HEK293 (cell line): ENCODE data around the gene OR7D2.

ENCODE experiments used
- ZNF157 ChIP-seq: fragments of 450-650 bp; formaldehyde crosslinking; IDR thresholded peaks from 2 replicates; pipeline ENCODE4 v1.5.1; 2016; ENCODE audit warnings: missing biosample characterization, missing genetic modification characterization
- ZNF274 ChIP-seq, 2 experiments: fragments of 200-500 bp in 1 of 2; fragments of 450-650 bp in 1 of 2; sonication (Bioruptor generic) in 1 of 2; formaldehyde crosslinking in 1 of 2; IDR thresholded peaks; 2 replicates each; pipeline versions ENCODE4 v1.5.1 to v1.6.1; 2014 to 2016; ENCODE audit warnings: borderline replicate concordance in 1 of 2, inconsistent platforms in 1 of 2, low read length in 1 of 2, missing biosample characterization in 1 of 2, missing genetic modification characterization in 1 of 2
- ZSCAN18 ChIP-seq: fragments of 450-650 bp; formaldehyde crosslinking; IDR thresholded peaks from 2 replicates; pipeline ENCODE4 v1.5.1; 2016; ENCODE audit warnings: missing biosample characterization, missing genetic modification characterization
- ZSCAN30 ChIP-seq: fragments of 450-650 bp; IDR thresholded peaks from 2 replicates; pipeline ENCODE4 v1.5.1; 2018; ENCODE audit warnings: missing biosample characterization, mild to moderate bottlenecking, missing genetic modification characterization, moderate library complexity
- TF ChIP-seq, protein P1 (sequence below): IDR thresholded peaks from 2 replicates; pipeline ENCODE4 v1.6.1; 2011; ENCODE audit warnings: mild to moderate bottlenecking, low read depth, low read length, borderline replicate concordance
- TF ChIP-seq, protein P2 (sequence below): fragments of 450-650 bp; formaldehyde crosslinking; IDR thresholded peaks from 2 replicates; pipeline ENCODE4 v1.5.1; 2016; ENCODE audit warnings: missing biosample characterization, missing genetic modification characterization
- TF ChIP-seq, protein P3 (sequence below): fragments of 450-650 bp; formaldehyde crosslinking; IDR thresholded peaks from 2 replicates; pipeline ENCODE4 v1.5.1; 2016; ENCODE audit warnings: missing biosample characterization, missing genetic modification characterization
- TF ChIP-seq, protein P4 (sequence below): fragments of 450-650 bp; formaldehyde crosslinking; IDR thresholded peaks from 2 replicates; pipeline ENCODE4 v1.5.1; 2016; ENCODE audit warnings: missing biosample characterization, missing genetic modification characterization, low read depth

DNA sequence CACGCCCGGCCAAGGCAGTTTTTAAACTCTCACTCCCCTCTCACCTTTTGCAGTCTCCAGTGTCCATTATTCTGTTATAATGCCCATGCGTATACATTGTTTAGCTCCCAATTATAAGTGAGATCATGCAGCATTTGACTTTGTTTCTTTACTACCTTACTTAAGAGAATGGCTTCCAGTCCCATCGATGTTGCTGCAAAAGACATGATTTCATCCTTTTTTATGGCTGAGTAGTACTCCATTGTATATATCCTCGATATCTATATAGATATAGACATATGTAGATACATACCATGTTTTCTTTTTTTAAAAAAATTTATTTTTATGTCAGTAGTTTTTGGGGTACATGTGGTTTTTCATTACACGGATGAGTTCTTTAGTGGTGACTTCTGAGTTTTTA, 8.4 kb downstream of the OR7D2 start:
- TF ChIP-seq ZSCAN18: no peak
- TF ChIP-seq, protein P1, sequence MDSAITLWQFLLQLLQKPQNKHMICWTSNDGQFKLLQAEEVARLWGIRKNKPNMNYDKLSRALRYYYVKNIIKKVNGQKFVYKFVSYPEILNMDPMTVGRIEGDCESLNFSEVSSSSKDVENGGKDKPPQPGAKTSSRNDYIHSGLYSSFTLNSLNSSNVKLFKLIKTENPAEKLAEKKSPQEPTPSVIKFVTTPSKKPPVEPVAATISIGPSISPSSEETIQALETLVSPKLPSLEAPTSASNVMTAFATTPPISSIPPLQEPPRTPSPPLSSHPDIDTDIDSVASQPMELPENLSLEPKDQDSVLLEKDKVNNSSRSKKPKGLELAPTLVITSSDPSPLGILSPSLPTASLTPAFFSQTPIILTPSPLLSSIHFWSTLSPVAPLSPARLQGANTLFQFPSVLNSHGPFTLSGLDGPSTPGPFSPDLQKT: no peak
- TF ChIP-seq ZNF157: no peak
- TF ChIP-seq, protein P2, sequence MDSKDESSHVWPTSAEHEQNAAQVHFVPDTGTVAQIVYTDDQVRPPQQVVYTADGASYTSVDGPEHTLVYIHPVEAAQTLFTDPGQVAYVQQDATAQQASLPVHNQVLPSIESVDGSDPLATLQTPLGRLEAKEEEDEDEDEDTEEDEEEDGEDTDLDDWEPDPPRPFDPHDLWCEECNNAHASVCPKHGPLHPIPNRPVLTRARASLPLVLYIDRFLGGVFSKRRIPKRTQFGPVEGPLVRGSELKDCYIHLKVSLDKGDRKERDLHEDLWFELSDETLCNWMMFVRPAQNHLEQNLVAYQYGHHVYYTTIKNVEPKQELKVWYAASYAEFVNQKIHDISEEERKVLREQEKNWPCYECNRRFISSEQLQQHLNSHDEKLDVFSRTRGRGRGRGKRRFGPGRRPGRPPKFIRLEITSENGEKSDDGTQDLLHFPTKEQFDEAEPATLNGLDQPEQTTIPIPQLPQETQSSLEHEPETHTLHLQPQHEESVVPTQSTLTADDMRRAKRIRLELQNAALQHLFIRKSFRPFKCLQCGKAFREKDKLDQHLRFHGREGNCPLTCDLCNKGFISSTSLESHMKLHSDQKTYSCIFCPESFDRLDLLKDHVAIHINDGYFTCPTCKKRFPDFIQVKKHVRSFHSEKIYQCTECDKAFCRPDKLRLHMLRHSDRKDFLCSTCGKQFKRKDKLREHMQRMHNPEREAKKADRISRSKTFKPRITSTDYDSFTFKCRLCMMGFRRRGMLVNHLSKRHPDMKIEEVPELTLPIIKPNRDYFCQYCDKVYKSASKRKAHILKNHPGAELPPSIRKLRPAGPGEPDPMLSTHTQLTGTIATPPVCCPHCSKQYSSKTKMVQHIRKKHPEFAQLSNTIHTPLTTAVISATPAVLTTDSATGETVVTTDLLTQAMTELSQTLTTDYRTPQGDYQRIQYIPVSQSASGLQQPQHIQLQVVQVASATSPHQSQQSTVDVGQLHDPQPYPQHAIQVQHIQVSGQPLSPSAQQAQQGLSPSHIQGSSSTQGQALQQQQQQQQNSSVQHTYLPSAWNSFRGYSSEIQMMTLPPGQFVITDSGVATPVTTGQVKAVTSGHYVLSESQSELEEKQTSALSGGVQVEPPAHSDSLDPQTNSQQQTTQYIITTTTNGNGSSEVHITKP (tag by site-specific recombination): no peak
- TF ChIP-seq, protein P3, sequence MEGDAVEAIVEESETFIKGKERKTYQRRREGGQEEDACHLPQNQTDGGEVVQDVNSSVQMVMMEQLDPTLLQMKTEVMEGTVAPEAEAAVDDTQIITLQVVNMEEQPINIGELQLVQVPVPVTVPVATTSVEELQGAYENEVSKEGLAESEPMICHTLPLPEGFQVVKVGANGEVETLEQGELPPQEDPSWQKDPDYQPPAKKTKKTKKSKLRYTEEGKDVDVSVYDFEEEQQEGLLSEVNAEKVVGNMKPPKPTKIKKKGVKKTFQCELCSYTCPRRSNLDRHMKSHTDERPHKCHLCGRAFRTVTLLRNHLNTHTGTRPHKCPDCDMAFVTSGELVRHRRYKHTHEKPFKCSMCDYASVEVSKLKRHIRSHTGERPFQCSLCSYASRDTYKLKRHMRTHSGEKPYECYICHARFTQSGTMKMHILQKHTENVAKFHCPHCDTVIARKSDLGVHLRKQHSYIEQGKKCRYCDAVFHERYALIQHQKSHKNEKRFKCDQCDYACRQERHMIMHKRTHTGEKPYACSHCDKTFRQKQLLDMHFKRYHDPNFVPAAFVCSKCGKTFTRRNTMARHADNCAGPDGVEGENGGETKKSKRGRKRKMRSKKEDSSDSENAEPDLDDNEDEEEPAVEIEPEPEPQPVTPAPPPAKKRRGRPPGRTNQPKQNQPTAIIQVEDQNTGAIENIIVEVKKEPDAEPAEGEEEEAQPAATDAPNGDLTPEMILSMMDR (tag by site-specific recombination): no peak
- TF ChIP-seq, protein P4, sequence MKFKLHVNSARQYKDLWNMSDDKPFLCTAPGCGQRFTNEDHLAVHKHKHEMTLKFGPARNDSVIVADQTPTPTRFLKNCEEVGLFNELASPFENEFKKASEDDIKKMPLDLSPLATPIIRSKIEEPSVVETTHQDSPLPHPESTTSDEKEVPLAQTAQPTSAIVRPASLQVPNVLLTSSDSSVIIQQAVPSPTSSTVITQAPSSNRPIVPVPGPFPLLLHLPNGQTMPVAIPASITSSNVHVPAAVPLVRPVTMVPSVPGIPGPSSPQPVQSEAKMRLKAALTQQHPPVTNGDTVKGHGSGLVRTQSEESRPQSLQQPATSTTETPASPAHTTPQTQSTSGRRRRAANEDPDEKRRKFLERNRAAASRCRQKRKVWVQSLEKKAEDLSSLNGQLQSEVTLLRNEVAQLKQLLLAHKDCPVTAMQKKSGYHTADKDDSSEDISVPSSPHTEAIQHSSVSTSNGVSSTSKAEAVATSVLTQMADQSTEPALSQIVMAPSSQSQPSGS (tag by site-specific recombination): no peak
- TF ChIP-seq ZSCAN30 (tag by site-specific recombination): no peak
- no peak for TF ChIP-seq ZNF274 (IDR thresholded peaks at IDR 0.05; ENCODE audit: low read length)
- TF ChIP-seq ZNF274 (tag by site-specific recombination; IDR thresholded peaks at IDR 0.05; ENCODE audit: borderline replicate concordance): no peak
